GM19193 (cell line): ENCODE data around the gene MCEE.
A peak's percentile ranks its signal among the peaks of the same experiment; 100 is the strongest.

Source experiments
- POLR2A ChIP-seq: IDR thresholded peaks from 4 replicates; pipeline ENCODE4 v1.6.1; 2011; ENCODE audit not compliant: insufficient read depth, insufficient read length; ENCODE audit errors: extremely low read depth

MCEE gene

GRCh38 chr2:71130152-71130904, at the start of gene MCEE, which contains the start of gene MPHOSPH10:
Gene MCEE (minus strand): TSS chr2:71130229. CDS start chr2:71130219, 10 bp downstream.
Gene MPHOSPH10 (plus strand): TSS chr2:71130634. CDS start chr2:71130666, 32 bp downstream.
- TF ChIP-seq POLR2A: peak; percentile 77

GRCh38 chr2:71174207-71174606, 44.2 kb upstream of the MCEE start:
- no peak for TF ChIP-seq POLR2A

DNA sequence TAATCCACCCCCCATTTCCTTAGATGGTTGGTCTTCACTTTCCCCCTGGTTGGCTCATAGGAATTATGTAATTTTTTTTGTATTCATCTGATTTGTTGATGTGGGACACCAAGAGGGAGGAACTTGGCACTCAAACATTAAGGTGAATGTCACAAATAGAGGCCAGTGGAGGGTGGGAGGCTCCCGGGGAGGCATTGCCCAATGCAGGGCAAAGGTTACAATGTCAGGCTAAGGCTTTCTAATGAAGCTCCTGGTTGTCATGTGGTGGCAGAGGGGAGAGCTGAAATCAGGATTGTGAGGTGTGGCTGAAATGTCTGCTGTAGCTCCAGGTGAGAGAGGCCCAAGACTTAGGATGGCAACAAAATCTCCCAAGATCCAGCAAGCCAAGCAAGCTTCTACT, 43.1 kb upstream of the MCEE start:
- no peak for TF ChIP-seq POLR2A

DNA sequence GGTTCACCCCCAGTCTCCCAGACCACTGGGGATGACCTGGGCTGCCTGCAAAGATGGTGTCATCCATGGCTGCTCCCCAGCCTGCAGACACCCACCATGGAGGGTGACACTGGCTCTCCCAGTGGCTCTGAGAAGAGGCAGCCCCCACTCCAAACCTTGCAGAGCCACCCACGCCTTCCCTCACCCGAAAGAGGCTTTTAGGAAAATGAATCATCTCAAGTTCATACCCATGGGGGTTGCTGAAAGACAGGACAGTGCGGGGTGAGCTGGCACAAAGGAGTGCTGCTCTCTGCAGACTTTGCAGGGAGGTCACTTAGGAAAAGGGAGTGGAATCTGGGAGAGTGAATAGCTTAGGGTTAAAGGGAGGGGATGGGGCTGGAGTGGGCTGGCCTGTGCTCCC, 36.8 kb upstream of the MCEE start:
- TF ChIP-seq POLR2A: no peak

DNA sequence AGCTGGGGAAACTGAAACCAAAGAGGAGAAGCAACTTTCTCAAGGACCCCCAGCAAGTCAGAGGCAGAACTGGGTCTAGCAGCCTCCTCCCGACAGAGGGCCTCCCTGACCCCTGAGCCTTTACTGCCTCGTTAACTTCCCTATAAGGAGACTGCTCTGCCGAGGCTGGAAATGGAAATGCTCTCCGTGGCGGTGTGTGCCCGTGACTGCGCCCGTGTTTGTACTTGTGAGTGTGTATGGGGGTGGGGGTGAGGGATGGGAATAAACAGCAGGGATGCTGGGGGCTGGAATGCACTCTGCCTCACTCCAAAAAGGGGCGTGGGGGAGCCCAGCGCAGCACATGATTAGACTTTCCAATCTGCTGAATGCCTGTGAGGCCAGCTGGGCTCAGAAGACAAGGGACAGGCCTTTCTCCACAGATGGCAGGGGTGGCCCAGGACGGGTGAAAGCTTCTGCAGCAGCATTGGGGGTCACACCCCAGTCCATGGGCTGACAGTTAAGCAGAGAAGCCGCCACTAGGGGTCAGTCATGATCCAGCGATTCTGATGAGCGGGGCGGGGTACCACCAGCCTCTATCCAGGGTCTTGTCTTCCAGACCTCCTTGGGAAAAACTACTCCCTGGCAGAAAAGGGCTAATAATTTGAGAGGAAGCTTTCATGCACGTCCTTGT, 27.2 kb upstream of the MCEE start:
- TF ChIP-seq POLR2A: no peak

DNA sequence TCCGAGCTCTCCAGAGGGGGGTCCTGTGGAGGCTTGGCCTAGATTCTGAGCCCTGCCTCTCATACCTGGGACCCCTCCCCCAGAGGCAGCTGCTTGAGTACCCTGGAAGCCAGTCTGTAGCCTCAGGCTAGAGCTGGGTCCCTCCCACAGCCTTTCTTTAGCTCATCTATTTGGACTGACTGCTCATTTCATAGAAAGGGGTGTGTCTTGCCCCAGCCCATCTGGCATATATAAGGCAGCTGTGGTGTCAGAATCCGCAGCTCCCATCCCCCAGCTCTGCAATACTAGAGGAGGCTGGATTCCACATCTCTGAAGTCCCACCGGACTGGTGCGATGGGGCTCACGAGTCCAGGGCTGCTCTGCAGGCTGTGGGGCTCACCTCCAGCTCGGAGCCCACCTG, 26.5 kb upstream of the MCEE start:
- TF ChIP-seq POLR2A: no peak

GRCh38 chr2:71155846-71156245, 25.8 kb upstream of the MCEE start:
- no peak for TF ChIP-seq POLR2A

DNA sequence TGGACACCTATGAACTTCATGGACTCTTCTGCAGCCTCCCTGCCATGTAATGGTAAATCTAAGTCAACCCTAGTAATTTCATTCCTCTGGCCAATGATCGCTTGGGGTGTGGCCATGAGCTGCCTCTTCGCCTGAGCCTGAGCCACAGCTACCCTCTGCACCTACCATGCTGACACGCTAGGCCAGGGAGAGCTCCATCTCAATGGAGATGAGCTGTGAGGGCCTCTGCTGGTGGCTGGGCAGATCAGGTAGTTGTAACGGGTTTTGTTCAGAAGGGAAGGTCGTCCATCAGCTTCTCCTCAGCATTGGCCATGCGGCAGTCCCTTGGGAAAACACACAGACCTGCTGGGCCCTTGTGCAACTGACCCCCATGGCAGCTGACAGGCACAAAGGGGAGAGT, 24.8 kb upstream of the MCEE start:
- TF ChIP-seq POLR2A: no peak

DNA sequence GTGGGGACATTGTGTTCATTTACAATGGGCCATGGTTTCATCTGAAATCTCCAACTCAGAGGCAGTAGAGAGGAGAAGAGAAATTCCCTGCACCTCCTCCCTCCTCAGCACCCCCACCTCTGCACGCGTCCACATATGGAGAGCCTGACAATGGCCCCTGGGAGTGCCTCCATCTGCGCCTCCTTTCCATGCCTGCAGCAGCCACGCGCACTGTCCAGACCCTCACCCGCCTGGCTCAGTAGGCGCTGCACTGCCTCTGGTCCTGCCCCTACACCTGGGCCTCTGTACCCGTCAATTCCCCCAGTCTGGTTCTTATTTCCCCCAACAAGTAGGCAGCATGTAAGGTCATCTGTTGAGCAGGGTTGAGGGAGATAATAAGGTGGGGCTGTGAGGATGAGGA, 24.2 kb upstream of the MCEE start:
- TF ChIP-seq POLR2A: no peak

DNA sequence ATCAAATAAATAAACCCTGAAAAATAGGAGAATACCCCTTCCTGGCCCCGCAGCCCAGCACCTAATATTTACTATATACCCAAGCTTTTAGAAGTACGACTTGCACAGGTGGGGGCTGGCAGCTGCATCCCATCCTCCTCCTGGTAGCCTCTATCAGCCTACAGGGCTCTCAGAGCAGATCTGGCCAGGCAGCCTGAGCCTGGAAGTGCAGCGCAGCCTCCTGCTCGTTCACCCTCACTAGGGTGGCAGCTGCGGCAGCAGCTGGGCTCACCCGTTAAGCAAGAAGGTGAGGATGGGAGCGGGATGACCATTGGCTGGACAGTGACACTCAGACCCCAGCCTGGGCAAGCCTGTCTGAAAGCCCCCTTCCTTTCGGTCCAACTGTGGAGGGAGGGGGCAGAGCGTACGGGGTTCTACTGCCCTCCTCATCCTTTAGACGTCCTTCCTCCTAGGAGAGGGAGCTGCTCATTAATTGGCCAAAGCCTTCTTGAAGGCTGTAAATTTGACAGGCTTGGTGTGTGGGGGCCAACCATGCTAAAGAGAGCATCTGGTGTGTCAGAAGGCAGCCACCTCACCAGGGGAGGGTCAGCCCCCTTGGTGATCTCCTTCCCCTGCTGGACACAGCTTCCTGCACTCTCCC, 23.7 kb upstream of the MCEE start:
- TF ChIP-seq POLR2A: no peak

DNA sequence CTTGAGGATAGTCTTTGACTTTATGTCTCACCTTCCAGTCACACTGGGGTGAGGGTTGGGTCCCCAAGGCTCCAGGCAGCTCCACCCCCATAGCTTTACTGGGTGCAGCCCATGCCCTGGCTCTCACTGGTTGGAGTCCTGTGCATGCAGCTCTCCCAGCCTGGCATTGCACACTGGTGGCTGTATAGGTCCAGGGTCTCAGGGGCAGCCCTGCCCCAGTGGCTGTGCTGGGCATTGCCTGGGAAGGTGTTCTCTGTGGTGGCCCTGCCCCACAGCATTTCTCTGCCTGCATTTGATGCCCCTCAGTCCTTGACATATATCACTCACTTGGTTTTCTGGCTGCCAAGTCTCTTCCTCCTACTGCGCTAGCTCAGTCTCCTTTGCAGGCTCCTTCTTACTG, 21.6 kb upstream of the MCEE start:
- TF ChIP-seq POLR2A: peak; percentile 21

DNA sequence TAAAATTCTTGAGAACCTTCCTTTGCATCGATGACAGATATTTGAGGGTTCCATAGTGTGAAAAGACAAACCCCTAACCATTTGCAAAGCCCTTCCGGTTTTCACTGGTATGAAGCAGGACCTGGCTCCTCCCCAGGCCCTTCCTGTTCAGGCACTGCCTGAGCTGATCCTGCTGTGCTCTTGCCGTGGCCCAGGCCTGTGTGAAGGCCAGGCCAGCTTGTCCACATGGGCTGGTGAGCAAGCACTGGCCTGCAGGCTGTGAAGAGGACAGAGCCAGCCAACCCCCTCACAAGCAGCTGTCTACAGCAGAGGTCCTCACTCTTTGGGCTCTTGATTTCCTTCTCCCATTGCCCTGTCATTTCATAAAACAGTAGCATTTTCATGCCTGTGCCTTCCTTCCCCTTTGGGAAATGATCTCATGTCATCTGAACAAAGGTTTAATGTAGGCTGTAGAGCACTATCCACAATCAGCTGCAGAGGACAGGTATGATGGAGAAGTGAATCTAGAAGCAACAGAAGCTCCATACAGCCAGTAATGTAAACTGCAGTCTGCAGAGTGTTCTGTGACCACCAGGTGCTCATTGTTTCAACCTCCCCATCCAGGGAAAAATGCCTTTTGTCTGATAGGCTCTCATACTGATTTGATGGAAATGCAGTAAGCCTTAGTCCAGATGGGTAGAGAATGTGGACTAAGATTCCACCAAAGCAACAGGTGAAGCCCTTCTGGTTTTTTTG, 20.2 kb upstream of the MCEE start:
- TF ChIP-seq POLR2A: no peak

DNA sequence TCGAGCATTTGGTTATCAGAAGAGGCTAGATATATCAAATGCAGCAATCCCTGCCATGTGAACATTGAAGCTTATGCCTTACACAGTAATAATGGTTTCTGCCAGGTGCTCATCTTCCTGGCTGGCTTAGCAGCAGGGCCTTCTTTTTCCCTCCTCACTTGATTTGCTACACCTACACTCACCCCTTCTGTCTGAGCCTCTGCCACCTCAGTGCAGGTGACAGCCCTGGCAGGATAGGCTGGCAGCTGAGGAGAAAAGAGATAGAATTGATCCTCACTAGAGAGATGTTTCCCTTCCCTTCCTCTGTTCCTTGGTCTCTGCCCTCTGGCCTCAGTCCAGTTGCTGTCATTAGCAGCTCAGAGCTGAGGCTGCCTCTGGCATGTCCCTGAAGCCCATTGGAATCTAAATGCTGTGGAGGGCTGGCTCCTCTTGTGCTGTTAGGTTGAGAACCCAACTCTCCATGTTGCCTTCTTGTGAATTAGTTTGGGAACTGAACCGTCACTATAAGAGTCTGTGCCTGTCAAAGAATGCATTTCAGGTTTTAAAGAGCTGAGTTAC, 18.6 kb upstream of the MCEE start:
- TF ChIP-seq POLR2A: no peak

DNA sequence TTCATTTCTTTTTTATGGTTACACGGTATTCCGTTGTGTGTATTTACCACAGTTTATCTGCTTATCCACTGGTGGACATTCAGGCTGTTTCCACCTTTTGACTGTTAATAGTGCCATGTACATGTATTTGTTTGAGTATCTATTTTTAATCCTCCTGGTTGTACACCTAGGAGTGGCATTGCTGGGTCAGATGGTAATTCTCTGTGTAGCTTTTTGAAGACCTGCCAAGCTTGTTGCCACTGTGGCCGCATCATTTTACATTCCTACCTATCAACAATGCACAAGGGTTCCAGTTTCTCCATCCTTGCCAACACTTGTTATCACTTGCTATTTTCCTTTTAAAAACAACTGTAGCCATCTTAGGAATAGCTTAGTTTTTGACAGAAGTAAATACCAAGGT, 13.8 kb upstream of the MCEE start:
- TF ChIP-seq POLR2A: no peak

- no peak for TF ChIP-seq POLR2A
These were observed 6.1 kb upstream of the MCEE start for GRCh38 chr2:71136174-71136573.

GRCh38 chr2:71133603-71134002, 3.6 kb upstream of the MCEE start:
- TF ChIP-seq POLR2A: no peak

DNA sequence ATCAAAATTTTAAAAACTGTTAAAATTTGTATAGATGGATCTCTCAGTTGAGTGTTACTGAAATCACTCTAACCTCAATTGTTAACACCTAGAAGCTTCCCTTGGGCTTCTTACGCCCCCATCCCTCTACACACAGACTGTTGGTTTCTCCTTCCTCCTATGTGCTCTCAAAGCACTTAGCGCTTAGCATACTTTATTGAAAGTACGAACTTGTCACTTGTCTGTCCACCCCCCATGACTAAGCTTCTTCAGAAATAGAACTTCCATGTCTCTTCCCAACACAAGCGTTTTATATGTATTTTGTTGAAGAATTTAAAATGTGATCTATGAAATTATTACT, 846 bp upstream of the MCEE start:
- no peak for TF ChIP-seq POLR2A
